CD14-positive monocyte (primary cell): Measurements from ENCODE around the gene EFL1. TPM values are rescaled to one million over a fixed set of nuclear protein-coding genes. Genes with fewer than 3 reads are reported as not detected.

Experiments
- DNase-seq, 3 donors: peaks; one replicate each; pipeline ENCODE4 v3.0.0-alpha.2; 2011 to 2022
- H2AFZ ChIP-seq: 2 replicates; pipeline ENCODE4 v1.6.0; 2012; ENCODE audit warnings: mild to moderate bottlenecking, low read depth, low read length, inconsistent platforms; ENCODE audit not compliant: insufficient read depth, poor library complexity, severe bottlenecking
- H3K27ac ChIP-seq, 2 donors: 1 replicate in 1 of 2; 2 replicates in 1 of 2; pipeline ENCODE4 v1.5.1; 2012 to 2013; ENCODE audit warnings: low read length in 2 of 2, control low read depth in 1 of 2, inconsistent platforms in 1 of 2, low read depth in 1 of 2, mild to moderate bottlenecking in 1 of 2
- H3K27me3 ChIP-seq, 2 donors: one replicate each; pipeline versions ENCODE4 v1.6.0 to v1.6.1; 2011 to 2013; ENCODE audit warnings: low read length in 2 of 2; ENCODE audit not compliant: control insufficient read depth in 2 of 2, insufficient read depth in 2 of 2
- H3K36me3 ChIP-seq, 2 donors: replicated peaks in 1 of 2; 1 replicate in 1 of 2; 2 replicates in 1 of 2; pipeline versions ENCODE4 v1.5.1 to v1.6.1; 2012 to 2013; ENCODE audit warnings: low read length in 2 of 2, control low read depth in 1 of 2, inconsistent platforms in 1 of 2, mild to moderate bottlenecking in 1 of 2; ENCODE audit not compliant: insufficient read depth in 2 of 2, control insufficient read depth in 1 of 2
- H3K4me1 ChIP-seq, 2 donors: 1 replicate in 1 of 2; 2 replicates in 1 of 2; pipeline versions ENCODE4 v1.5.1 to v1.6.1; 2012 to 2013; ENCODE audit warnings: low read length in 2 of 2, control low read depth in 1 of 2, inconsistent platforms in 1 of 2, mild to moderate bottlenecking in 1 of 2, moderate library complexity in 1 of 2; ENCODE audit not compliant: insufficient read depth in 2 of 2, control insufficient read depth in 1 of 2
- H3K4me2 ChIP-seq: replicated peaks from 2 replicates; pipeline ENCODE3; 2012; ENCODE audit warnings: low read length, moderate library complexity, mild to moderate bottlenecking; ENCODE audit not compliant: poor library complexity, severe bottlenecking; ENCODE audit errors: extremely low read depth
- H3K4me3 ChIP-seq, 3 experiments: fragments of 200-600 bp in 1 of 3; sonication (generic) in 1 of 3; replicated peaks in 1 of 3; 1 replicate in 2 of 3; 2 replicates in 1 of 3; pipeline ENCODE4 v1.5.1; 2011 to 2013; ENCODE audit warnings: low read length in 3 of 3, mild to moderate bottlenecking in 3 of 3, control low read depth in 2 of 3, low read depth in 2 of 3, inconsistent platforms in 1 of 3, moderate library complexity in 1 of 3
- H3K79me2 ChIP-seq: 2 replicates; pipeline ENCODE4 v1.6.0; 2012; ENCODE audit warnings: mild to moderate bottlenecking, control low read depth, inconsistent platforms, low read length, moderate library complexity; ENCODE audit not compliant: insufficient read depth
- H3K9ac ChIP-seq: 2 replicates; pipeline ENCODE4 v1.6.0; 2017; ENCODE audit warnings: low read length, mild to moderate bottlenecking; ENCODE audit not compliant: insufficient read depth, poor library complexity, severe bottlenecking
- H3K9me3 ChIP-seq, 2 donors: replicated peaks in 1 of 2; 1 replicate in 1 of 2; 2 replicates in 1 of 2; pipeline versions ENCODE4 v1.5.1 to v1.6.1; 2012 to 2013; ENCODE audit warnings: low read length in 2 of 2, control low read depth in 1 of 2; ENCODE audit not compliant: control insufficient read depth in 1 of 2, insufficient read depth in 1 of 2
- H4K20me1 ChIP-seq: 2 replicates; pipeline ENCODE4 v1.6.0; 2012; ENCODE audit warnings: mild to moderate bottlenecking, low read length, control low read depth, moderate library complexity; ENCODE audit not compliant: insufficient read depth
- H3K27ac Mint-ChIP-seq, 7 donors: one replicate each; pipeline ENCODE4 v1.8.0; 2020; ENCODE audit warnings: mild to moderate bottlenecking in 7 of 7, mixed read lengths in 7 of 7, moderate library complexity in 6 of 7, inconsistent platforms in 2 of 7
- H3K27me3 Mint-ChIP-seq, 3 donors: one replicate each; pipeline ENCODE4 v1.8.0; 2021 to 2022; ENCODE audit warnings: low read depth in 3 of 3, mild to moderate bottlenecking in 3 of 3, mixed read lengths in 3 of 3, moderate library complexity in 3 of 3, inconsistent platforms in 1 of 3
- H3K36me3 Mint-ChIP-seq, 2 donors: one replicate each; pipeline ENCODE4 v1.8.0; 2020; ENCODE audit warnings: mixed read lengths in 2 of 2, inconsistent platforms in 1 of 2, mild to moderate bottlenecking in 1 of 2
- H3K4me1 Mint-ChIP-seq: one replicate; pipeline ENCODE4 v1.8.0; 2020; ENCODE audit warnings: mild to moderate bottlenecking, mixed read lengths
- H3K4me3 Mint-ChIP-seq, 2 donors: one replicate each; pipeline ENCODE4 v1.8.0; 2020; ENCODE audit warnings: mild to moderate bottlenecking in 2 of 2, mixed read lengths in 2 of 2, moderate library complexity in 1 of 2
- H3K9me3 Mint-ChIP-seq, 7 donors: one replicate each; pipeline ENCODE4 v1.8.0; 2020 to 2022; ENCODE audit warnings: mixed read lengths in 7 of 7, mild to moderate bottlenecking in 6 of 7, moderate library complexity in 6 of 7, inconsistent platforms in 2 of 7
- WGBS: methylation state at CpG from one replicate; pipeline ENCODE4 v1.1.5; 2013; ENCODE audit warnings: missing lambda C conversion rate; ENCODE audit not compliant: insufficient coverage; 5-methylcytosine and 5-hydroxymethylcytosine counted together
- intact Hi-C, 2 donors: fragments of 100-400 bp; cut with micrococcal nuclease; formaldehyde crosslinking; loops; one replicate each; pipeline versions ENCODE4 v1.15.0 to v1.15.1; 2023
- polyA plus RNA-seq, 3 donors: library from polyadenylated mRNA; depleted of rRNA in 1 of 3; unstranded in 2 of 3; stranded (reverse) in 1 of 3; fragments of 300-500 nt in 2 of 3; fragments of >200 nt in 1 of 3; fragmentation: Illumina TruSeq in 2 of 3; gene quantifications; 1 replicate in 2 of 3; 2 replicates in 1 of 3; pipeline ENCODE4 v1.2.3, GENCODE V29; 2012 to 2021
- TF ChIP-seq, protein P1 (sequence below): fragments of 200-600 bp; IDR thresholded peaks from one replicate; pipeline ENCODE4 v1.8.0; 2022; ENCODE audit warnings: antibody characterized with exemption, mild to moderate bottlenecking

EFL1 gene
- polyA plus RNA-seq, 3 donors = 5.2 to 10.0 (median 7.1) TPM

DNA sequence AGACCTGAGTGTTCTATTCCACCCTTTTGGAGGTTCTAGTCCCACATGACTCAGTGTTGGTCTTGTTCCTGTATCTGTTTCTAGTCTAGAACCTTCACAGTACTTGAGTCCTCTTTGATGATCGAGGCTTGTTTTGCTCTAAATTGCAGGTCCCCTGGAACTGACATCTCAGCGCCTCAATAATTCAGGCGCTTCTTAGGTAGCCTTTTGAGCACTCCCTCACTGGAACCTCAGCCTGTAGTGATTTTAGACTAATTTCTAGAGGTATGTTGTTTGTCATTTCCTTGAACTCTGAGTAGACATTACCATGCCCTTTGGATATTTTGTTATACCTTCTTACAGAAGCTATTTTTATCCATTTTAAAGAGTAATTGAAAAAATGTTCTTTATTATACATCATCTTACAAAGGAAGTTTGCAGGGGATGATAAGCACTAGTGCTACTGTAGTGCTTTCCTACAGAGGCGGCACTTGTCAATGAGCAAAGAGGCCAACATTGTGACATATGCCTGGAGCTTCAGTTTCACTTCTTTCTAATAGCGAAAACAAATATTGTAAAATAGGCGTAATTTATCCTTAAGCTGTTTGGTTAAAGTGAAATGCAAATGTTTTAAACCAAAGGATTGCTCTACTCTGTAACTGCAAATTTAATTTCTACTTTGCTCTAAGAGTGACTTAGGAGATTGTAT, 75.7 kb downstream of the EFL1 start:
- Histone ChIP-seq H3K27me3 (no peaks in the 10 kb centered on the region), H3K4me3 (peak overlapping the region in 1 of 3 experiments; percentile 11), H3K4me1 (peaks cover 7 to 8% of the 10 kb centered on the region in 2 donors), H3K79me2 (no peaks in the 10 kb centered on the region), H3K4me2 (peak overlapping the region; percentile 27), H3K36me3 (peaks cover 0 to 11% of the 10 kb centered on the region in 2 donors), H2AFZ (no peak overlapping the region), H3K9ac (no peak overlapping the region), H3K27ac (no peak overlapping the region), H4K20me1 (no peaks in the 10 kb centered on the region), H3K9me3 (no peaks in the 10 kb centered on the region)
- Mint-ChIP-seq H3K27me3 (peaks cover 0 to 2% (median 0%) of the 10 kb centered on the region in 3 donors), H3K4me3 (peak overlapping the region in 1 of 2 donors; percentile 33), H3K36me3 (peaks cover 4 to 6% of the 10 kb centered on the region in 2 donors), H3K4me1 (peaks cover 6% of the 10 kb centered on the region), H3K27ac (no peak overlapping the region), H3K9me3 (no peaks in the 10 kb centered on the region)
- TF ChIP-seq, protein P1, sequence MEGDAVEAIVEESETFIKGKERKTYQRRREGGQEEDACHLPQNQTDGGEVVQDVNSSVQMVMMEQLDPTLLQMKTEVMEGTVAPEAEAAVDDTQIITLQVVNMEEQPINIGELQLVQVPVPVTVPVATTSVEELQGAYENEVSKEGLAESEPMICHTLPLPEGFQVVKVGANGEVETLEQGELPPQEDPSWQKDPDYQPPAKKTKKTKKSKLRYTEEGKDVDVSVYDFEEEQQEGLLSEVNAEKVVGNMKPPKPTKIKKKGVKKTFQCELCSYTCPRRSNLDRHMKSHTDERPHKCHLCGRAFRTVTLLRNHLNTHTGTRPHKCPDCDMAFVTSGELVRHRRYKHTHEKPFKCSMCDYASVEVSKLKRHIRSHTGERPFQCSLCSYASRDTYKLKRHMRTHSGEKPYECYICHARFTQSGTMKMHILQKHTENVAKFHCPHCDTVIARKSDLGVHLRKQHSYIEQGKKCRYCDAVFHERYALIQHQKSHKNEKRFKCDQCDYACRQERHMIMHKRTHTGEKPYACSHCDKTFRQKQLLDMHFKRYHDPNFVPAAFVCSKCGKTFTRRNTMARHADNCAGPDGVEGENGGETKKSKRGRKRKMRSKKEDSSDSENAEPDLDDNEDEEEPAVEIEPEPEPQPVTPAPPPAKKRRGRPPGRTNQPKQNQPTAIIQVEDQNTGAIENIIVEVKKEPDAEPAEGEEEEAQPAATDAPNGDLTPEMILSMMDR = no peak
- WGBS = 88% methylated on average over 3 of the region's 6 CpGs
- intact Hi-C loops = loop anchor here in 1 of 2 donors (10.0 kb wide), 1 partner anchor 702 kb away; no protein-coding TSS in a partner anchor
- DNase-seq = peak; percentile 19 to 26 (median 23)

DNA sequence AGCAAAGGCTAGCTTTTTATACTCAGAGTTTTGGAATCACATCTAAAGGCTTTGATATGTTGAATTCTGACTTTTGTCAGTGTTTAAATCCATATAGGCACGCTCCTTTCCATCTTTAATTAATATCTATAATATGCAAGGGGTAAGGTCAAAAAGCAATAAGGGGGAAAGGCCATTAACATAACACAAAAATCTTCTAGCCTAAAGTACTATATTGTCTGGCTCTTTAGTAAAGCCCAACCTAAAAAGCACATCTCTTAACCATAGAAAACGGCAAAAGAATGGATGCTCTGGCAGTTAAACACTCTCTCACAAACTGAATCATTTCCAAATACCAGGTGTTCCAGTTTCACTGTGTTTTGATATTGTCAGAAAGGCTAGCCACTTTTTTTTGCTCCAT, 76.4 kb downstream of the EFL1 start:
- H2AFZ ChIP-seq = no peak overlapping the region
- no CpG with 5 or more reads among the region's 2 CpGs for WGBS
- no peak overlapping the region for H3K9ac ChIP-seq
- no peaks in the 10 kb centered on the region for H3K9me3 ChIP-seq
- no peak overlapping the region for H3K27ac ChIP-seq
- peaks cover 7 to 8% of the 10 kb centered on the region in 2 donors for H3K4me1 ChIP-seq
- no peak overlapping the region for H3K4me3 ChIP-seq
- intact Hi-C loops = loop anchor here in 1 of 2 donors (10.0 kb wide), 1 partner anchor 701 kb away; no protein-coding TSS in a partner anchor
- no peak overlapping the region for H3K4me2 ChIP-seq
- H3K36me3 ChIP-seq = peaks cover 0 to 15% of the 10 kb centered on the region in 2 donors
- DNase-seq = no peak
- no peaks in the 10 kb centered on the region for H4K20me1 ChIP-seq
- H3K4me3 Mint-ChIP-seq = no peak overlapping the region
- H3K9me3 Mint-ChIP-seq = no peaks in the 10 kb centered on the region
- H3K27me3 ChIP-seq = no peaks in the 10 kb centered on the region
- TF ChIP-seq, protein P1 = no peak
- no peaks in the 10 kb centered on the region for H3K79me2 ChIP-seq
- peaks cover 0 to 2% (median 0%) of the 10 kb centered on the region in 3 donors for H3K27me3 Mint-ChIP-seq
- peaks cover 8 to 9% of the 10 kb centered on the region in 2 donors for H3K36me3 Mint-ChIP-seq
- H3K4me1 Mint-ChIP-seq = peaks cover 6% of the 10 kb centered on the region
- no peak overlapping the region for H3K27ac Mint-ChIP-seq
